A549 (cell line): ENCODE data around the gene PTPA.

Experiments used
- CHD2 ChIP-seq: fragments of 150-350 bp; IDR thresholded peaks from 2 replicates; pipeline ENCODE4 v1.6.1; 2014; ENCODE audit warnings: low read length; ENCODE audit not compliant: partially characterized antibody
- JUNB ChIP-seq: fragments of >200 bp; sonication (Bioruptor Twin); formaldehyde crosslinking; IDR thresholded peaks from 2 replicates; pipeline ENCODE4 v1.6.1; 2016
- MAZ ChIP-seq: fragments of 150-350 bp; IDR thresholded peaks from 2 replicates; pipeline ENCODE4 v1.6.1; 2014; ENCODE audit warnings: antibody characterized with exemption, low read depth, low read length, borderline replicate concordance
- POLR2A ChIP-seq: IDR thresholded peaks from 2 replicates; pipeline ENCODE4 v1.6.1; 2012; ENCODE audit warnings: mild to moderate bottlenecking, low read length
- RAD21 ChIP-seq, 2 experiments: fragments of >200 bp in 1 of 2; sonication (Bioruptor Twin) in 1 of 2; formaldehyde crosslinking in 1 of 2; IDR thresholded peaks in 1 of 2; conservative IDR thresholded peaks in 1 of 2; 2 replicates in 1 of 2; 3 replicates in 1 of 2; pipeline ENCODE4 v1.6.1; 2012 to 2018; ENCODE audit warnings: inconsistent platforms in 1 of 2
- SMC3 ChIP-seq: fragments of >200 bp; sonication (Bioruptor Twin); formaldehyde crosslinking; IDR thresholded peaks from 3 replicates; pipeline ENCODE4 v1.6.1; 2018; ENCODE audit warnings: inconsistent platforms
- TF ChIP-seq, protein P1 (sequence below): fragments of >200 bp; sonication (Bioruptor Twin); formaldehyde crosslinking; IDR thresholded peaks from 3 replicates; pipeline ENCODE4 v1.5.1; 2016
- TF ChIP-seq, protein P2 (sequence below): fragments of 200-600 bp; sonication (generic); IDR thresholded peaks from 2 replicates; pipeline ENCODE4 v1.6.1; 2016; ENCODE audit warnings: antibody characterized with exemption, mild to moderate bottlenecking, moderate library complexity

DNA sequence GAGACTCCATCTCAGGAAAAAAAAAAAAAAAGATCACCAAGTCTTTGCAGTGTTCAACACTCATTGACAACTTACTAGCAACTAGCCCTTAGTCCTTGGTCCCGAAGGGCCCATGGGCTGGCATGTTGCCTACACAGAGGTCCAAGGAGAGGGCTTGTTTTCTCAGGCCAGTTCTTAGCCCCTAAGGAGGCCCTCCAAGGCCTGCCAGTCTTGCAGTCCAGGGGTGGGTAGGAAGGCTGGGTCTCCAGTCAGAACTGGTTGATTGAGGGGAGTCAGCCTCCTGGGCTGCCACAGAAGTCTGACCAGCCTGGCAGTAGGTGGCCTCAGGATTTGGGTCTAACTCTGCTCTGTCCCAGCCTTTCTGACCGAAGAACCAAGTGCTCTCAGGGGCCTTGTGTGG is 34.1 kb downstream of the PTPA start:
- TF ChIP-seq SMC3 = no peak
- TF ChIP-seq CHD2 = no peak
- TF ChIP-seq, protein P1, sequence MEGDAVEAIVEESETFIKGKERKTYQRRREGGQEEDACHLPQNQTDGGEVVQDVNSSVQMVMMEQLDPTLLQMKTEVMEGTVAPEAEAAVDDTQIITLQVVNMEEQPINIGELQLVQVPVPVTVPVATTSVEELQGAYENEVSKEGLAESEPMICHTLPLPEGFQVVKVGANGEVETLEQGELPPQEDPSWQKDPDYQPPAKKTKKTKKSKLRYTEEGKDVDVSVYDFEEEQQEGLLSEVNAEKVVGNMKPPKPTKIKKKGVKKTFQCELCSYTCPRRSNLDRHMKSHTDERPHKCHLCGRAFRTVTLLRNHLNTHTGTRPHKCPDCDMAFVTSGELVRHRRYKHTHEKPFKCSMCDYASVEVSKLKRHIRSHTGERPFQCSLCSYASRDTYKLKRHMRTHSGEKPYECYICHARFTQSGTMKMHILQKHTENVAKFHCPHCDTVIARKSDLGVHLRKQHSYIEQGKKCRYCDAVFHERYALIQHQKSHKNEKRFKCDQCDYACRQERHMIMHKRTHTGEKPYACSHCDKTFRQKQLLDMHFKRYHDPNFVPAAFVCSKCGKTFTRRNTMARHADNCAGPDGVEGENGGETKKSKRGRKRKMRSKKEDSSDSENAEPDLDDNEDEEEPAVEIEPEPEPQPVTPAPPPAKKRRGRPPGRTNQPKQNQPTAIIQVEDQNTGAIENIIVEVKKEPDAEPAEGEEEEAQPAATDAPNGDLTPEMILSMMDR = no peak
- TF ChIP-seq MAZ = no peak
- TF ChIP-seq POLR2A = no peak
- TF ChIP-seq JUNB = no peak
- TF ChIP-seq, protein P2, sequence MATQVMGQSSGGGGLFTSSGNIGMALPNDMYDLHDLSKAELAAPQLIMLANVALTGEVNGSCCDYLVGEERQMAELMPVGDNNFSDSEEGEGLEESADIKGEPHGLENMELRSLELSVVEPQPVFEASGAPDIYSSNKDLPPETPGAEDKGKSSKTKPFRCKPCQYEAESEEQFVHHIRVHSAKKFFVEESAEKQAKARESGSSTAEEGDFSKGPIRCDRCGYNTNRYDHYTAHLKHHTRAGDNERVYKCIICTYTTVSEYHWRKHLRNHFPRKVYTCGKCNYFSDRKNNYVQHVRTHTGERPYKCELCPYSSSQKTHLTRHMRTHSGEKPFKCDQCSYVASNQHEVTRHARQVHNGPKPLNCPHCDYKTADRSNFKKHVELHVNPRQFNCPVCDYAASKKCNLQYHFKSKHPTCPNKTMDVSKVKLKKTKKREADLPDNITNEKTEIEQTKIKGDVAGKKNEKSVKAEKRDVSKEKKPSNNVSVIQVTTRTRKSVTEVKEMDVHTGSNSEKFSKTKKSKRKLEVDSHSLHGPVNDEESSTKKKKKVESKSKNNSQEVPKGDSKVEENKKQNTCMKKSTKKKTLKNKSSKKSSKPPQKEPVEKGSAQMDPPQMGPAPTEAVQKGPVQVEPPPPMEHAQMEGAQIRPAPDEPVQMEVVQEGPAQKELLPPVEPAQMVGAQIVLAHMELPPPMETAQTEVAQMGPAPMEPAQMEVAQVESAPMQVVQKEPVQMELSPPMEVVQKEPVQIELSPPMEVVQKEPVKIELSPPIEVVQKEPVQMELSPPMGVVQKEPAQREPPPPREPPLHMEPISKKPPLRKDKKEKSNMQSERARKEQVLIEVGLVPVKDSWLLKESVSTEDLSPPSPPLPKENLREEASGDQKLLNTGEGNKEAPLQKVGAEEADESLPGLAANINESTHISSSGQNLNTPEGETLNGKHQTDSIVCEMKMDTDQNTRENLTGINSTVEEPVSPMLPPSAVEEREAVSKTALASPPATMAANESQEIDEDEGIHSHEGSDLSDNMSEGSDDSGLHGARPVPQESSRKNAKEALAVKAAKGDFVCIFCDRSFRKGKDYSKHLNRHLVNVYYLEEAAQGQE = no peak
- TF ChIP-seq RAD21 (conservative IDR thresholded peaks at IDR 0.05 in 1 of 2, IDR thresholded peaks at IDR 0.05 in 1 of 2) = no peak
